Stomach (tissue), 4 donors: ENCODE data around the gene VPS9D1.

Experiments used
- EP300 ChIP-seq: sonication (generic); formaldehyde crosslinking; IDR thresholded peaks from one replicate; pipeline ENCODE4 v1.6.1; 2017; ENCODE audit warnings: antibody characterized with exemption
- POLR2A ChIP-seq, 4 donors: fragments of 450-650 bp; IDR thresholded peaks; one replicate each; pipeline ENCODE4 v1.6.1; 2016; ENCODE audit warnings: antibody characterized with exemption in 4 of 4, control low read depth in 2 of 4, mild to moderate bottlenecking in 1 of 4, moderate library complexity in 1 of 4
- POLR2AphosphoS5 ChIP-seq, 3 donors: sonication (generic); formaldehyde crosslinking; IDR thresholded peaks; one replicate each; pipeline ENCODE4 v1.6.1; 2016; ENCODE audit warnings: antibody characterized with exemption in 3 of 3
- TF ChIP-seq, protein P1 (sequence below), 7 experiments: fragments of 450-650 bp in 4 of 7; fragments of 200-600 bp in 3 of 7; sonication (generic) in 3 of 7; IDR thresholded peaks; one replicate each; pipeline ENCODE4 v1.5.1; 2016 to 2019; ENCODE audit warnings: antibody characterized with exemption in 7 of 7, control low read depth in 2 of 7, mild to moderate bottlenecking in 1 of 7

DNA sequence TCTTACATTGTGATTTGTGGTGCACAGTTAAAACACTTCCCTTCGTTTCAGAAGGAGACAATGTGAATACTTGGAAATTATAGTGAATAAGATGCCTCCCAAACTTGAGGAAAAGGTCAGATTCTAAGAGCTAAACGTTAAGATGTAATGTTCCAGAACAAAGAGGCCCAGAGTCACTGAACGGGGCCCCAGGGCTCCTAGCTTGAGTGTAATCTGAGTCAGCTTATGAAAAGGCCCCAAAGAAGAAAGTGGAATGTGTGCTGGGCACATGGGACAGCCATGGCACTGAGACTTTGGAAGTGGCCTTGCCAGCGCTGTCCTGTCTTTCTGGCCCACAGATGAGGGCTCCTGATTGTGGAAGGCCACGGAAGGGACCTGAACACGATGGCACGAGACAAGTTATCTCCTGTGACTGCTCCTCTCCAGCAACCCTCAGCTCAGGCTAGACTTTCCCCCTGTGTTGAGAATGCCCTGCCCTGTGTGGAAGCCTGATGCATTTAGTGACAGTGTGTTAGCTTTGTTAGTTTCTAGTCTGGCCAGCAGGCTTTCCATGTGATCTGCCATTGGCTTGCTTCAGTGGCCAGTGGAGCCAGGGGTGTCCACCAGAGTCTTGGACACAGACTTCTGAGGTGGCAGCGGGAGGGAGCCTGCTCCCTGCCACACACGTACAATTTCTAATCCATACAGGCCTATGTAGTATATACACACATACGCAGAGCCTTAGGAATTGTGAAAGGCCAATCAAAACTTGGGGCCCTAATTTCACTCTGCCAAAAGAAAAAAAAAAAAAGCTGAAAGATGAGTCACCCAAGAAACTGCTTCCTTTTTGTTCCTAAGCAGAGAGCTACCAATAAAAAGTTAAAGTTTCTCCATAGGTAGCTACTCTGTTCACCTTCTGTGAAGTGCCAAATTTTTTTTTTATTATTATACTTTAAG lies 49.9 kb downstream of the VPS9D1 start:
- no peak for TF ChIP-seq EP300
- no peak for TF ChIP-seq POLR2AphosphoS5 (IDR thresholded peaks at IDR 0.05)
- TF ChIP-seq, protein P1, sequence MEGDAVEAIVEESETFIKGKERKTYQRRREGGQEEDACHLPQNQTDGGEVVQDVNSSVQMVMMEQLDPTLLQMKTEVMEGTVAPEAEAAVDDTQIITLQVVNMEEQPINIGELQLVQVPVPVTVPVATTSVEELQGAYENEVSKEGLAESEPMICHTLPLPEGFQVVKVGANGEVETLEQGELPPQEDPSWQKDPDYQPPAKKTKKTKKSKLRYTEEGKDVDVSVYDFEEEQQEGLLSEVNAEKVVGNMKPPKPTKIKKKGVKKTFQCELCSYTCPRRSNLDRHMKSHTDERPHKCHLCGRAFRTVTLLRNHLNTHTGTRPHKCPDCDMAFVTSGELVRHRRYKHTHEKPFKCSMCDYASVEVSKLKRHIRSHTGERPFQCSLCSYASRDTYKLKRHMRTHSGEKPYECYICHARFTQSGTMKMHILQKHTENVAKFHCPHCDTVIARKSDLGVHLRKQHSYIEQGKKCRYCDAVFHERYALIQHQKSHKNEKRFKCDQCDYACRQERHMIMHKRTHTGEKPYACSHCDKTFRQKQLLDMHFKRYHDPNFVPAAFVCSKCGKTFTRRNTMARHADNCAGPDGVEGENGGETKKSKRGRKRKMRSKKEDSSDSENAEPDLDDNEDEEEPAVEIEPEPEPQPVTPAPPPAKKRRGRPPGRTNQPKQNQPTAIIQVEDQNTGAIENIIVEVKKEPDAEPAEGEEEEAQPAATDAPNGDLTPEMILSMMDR (IDR thresholded peaks at IDR 0.05): no peak
- TF ChIP-seq POLR2A (IDR thresholded peaks at IDR 0.05): no peak
